Heart left ventricle (tissue), 13 donors: ENCODE data around the gene GCGR.

Experiments used
- POLR2A ChIP-seq, 2 donors: fragments of 450-650 bp; IDR thresholded peaks; one replicate each; pipeline ENCODE4 v1.6.1; 2017; ENCODE audit warnings: antibody characterized with exemption in 2 of 2, mild to moderate bottlenecking in 2 of 2, moderate library complexity in 2 of 2
- TF ChIP-seq, protein P1 (sequence below), 12 donors: fragments of 200-600 bp; sonication (generic) in 4 of 12; IDR thresholded peaks; one replicate each; pipeline versions ENCODE4 v1.5.0 to v1.8.0; 2018 to 2022; ENCODE audit warnings: antibody characterized with exemption in 12 of 12, mild to moderate bottlenecking in 5 of 12
- donor health status: ischemic (EF 13 %, LVEDD 7.1; RV severe dilation, severe dysfunction).
- donor health status: DM: no; HTN: yes; CAD: no.
- donor health status: DM: no; HTN: no; CAD: no.
- donor health status: ischemic (EF 25% LVEDD 6.9; RV normal size, moderate dysfunction).
- donor health status: ischemic (EF 25% LVEDD 5.7; RV mildly dilated, moderate dysfunction).
- donor health status: ischemic (EF 35%, LVEDD 5.7; RV mildly dilated, moderate dysfunction).
- donor health status: nonischemic (EF 11% LVEDD 7.7; RV severe dilation, severe dysfunction).
- donor health status: DM: yes; HTN: yes; CAD: no.
- donor health status: PGD.
- donor health status: ischemic (EF 29% LVEDD 5.4; RV normal size, mild dysfunction).
- donor health status: nonischemic (EF 23%, LVEDD 6.1; RV moderate dilation, normal function).

DNA sequence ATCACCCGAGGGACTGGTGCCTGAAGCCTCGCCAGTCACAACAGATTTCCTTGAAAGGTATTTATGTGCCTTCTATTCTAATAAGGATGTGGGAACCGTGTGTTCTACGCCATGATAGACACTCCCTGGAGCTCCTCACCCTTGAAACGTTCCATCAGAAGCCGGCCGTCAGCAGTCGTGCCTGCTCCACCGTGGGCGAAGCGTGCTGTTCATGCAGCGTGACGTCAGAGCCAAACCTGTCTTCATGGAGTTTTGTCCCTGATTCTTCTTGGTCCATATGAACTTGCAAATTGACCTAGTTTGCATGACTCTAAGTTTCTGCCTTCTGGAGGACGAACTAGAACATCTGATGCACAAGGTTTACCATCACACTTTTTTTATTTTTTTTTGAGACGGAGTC is 35.4 kb downstream of the GCGR start:
- TF ChIP-seq, protein P1, sequence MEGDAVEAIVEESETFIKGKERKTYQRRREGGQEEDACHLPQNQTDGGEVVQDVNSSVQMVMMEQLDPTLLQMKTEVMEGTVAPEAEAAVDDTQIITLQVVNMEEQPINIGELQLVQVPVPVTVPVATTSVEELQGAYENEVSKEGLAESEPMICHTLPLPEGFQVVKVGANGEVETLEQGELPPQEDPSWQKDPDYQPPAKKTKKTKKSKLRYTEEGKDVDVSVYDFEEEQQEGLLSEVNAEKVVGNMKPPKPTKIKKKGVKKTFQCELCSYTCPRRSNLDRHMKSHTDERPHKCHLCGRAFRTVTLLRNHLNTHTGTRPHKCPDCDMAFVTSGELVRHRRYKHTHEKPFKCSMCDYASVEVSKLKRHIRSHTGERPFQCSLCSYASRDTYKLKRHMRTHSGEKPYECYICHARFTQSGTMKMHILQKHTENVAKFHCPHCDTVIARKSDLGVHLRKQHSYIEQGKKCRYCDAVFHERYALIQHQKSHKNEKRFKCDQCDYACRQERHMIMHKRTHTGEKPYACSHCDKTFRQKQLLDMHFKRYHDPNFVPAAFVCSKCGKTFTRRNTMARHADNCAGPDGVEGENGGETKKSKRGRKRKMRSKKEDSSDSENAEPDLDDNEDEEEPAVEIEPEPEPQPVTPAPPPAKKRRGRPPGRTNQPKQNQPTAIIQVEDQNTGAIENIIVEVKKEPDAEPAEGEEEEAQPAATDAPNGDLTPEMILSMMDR (IDR thresholded peaks at IDR 0.05), result no peak
- no peak for TF ChIP-seq POLR2A (IDR thresholded peaks at IDR 0.05)
